ENCODE results near the gene MACF1.

Gene MACF1

GRCh38 chr1:39181311-39181710 lies 23.2 kb upstream of the MACF1 start:
- TF ChIP-seq CTCF (IDR thresholded peaks at IDR 0.05; ENCODE audit: extremely low read depth, missing control alignments) = no peak
- no peak for DNase-seq (ENCODE audit: low spot score)

GRCh38 chr1:39182804-39183203 lies 21.7 kb upstream of the MACF1 start:
- no peak for TF ChIP-seq CTCF (IDR thresholded peaks at IDR 0.05; ENCODE audit: extremely low read depth, missing control alignments)
- DNase-seq (ENCODE audit: low spot score) = no peak

- DNase-seq (ENCODE audit: low spot score) = peak; percentile 17
- TF ChIP-seq CTCF (IDR thresholded peaks at IDR 0.05; ENCODE audit: extremely low read depth, missing control alignments) = peak; percentile 4
These were observed 20.8 kb upstream of the MACF1 start for GRCh38 chr1:39183503-39184353.

- DNase-seq (ENCODE audit: low spot score) = no peak
- no peak for TF ChIP-seq CTCF (IDR thresholded peaks at IDR 0.05; ENCODE audit: extremely low read depth, missing control alignments)
These were observed 20.1 kb upstream of the MACF1 start for GRCh38 chr1:39184354-39184818.

GRCh38 chr1:39187275-39188046 lies 17.0 kb upstream of the MACF1 start:
- TF ChIP-seq CTCF (IDR thresholded peaks at IDR 0.05; ENCODE audit: extremely low read depth, missing control alignments) = no peak
- DNase-seq (ENCODE audit: low spot score) = no peak

GRCh38 chr1:39189592-39190041 lies 14.9 kb upstream of the MACF1 start:
- no peak for TF ChIP-seq CTCF (IDR thresholded peaks at IDR 0.05; ENCODE audit: extremely low read depth, missing control alignments)
- no peak for DNase-seq (ENCODE audit: low spot score)

- no peak for TF ChIP-seq CTCF (IDR thresholded peaks at IDR 0.05; ENCODE audit: extremely low read depth, missing control alignments)
- no peak for DNase-seq (ENCODE audit: low spot score)
These were observed 14.4 kb upstream of the MACF1 start for GRCh38 chr1:39190096-39190495.
